Subcutaneous adipose tissue (tissue), 4 donors: ENCODE measurements around the gene ARID1B. TPM values are rescaled to one million over a fixed set of nuclear protein-coding genes. Genes with fewer than 3 reads are reported as not detected.

Experiments
- CTCF ChIP-seq: fragments of 450-650 bp; IDR thresholded peaks from one replicate; pipeline ENCODE4 v1.5.1; 2016; ENCODE audit warnings: low read depth, mild to moderate bottlenecking, control low read depth, antibody characterized with exemption, moderate library complexity
- total RNA-seq, 4 donors: library from RNA; depleted of rRNA; stranded (reverse); fragments of >200 nt; gene quantifications; one replicate each; pipeline ENCODE4 v1.1.0, GENCODE V29; 2016

Gene ARID1B
- total RNA-seq, 4 donors from 2014 or later, result 93.8 to 137 (median 104) TPM

DNA sequence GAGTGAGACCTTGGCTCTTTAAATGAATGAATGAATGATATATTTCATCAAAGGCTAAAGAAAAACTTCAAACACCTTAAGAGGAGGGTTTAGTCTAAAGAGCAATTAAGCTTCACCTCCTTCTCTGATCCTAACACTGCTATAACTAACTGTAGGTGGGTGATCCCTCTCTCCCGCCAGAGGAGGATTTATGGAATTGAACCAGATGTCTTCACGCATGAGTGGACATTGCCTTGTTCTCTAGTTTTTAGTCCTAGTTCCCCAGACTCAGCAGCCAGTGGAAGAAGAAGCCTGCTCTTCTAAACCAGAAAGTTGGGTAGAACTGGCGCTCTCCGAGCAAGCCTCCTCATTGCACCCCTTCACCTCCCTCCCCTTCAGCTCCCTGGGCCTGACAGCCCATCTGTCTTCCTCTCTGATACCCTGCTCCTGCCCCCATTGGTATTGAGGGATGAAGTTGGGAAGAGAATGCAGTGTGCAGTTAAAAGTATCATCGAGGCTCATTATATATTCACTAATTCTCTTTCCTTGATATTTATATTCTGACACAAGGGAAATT is 142.7 kb downstream of the ARID1B start:
- TF ChIP-seq CTCF, result no peak

GRCh38 chr6:156924246-156924645 is 147.1 kb downstream of the ARID1B start:
- no peak for TF ChIP-seq CTCF

GRCh38 chr6:156925026-156925425 is 147.8 kb downstream of the ARID1B start:
- no peak for TF ChIP-seq CTCF

- TF ChIP-seq CTCF, result no peak
Observed at GRCh38 chr6:156925718-156926607, 148.8 kb downstream of the ARID1B start.

GRCh38 chr6:156928126-156928525 is 150.9 kb downstream of the ARID1B start:
- TF ChIP-seq CTCF, result no peak

DNA sequence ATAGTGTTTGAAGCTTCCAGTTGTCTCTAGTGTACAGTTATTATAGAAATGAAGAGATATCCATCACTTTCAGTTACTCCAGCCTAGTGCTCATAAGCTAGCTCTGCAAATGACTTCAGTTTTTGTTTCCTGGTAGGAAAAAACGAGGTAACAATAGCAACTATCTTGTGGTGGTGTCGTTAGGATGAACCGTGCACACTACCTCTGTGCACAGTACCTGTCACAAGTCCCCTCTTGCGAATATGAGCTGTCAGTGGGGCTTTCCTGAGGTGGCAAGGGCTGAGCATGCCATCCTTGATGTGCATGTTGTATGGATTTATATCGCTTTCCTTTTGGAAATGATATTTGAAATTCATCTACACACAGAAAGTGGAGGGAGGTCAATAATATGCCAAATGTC is 151.8 kb downstream of the ARID1B start:
- TF ChIP-seq CTCF, result no peak

DNA sequence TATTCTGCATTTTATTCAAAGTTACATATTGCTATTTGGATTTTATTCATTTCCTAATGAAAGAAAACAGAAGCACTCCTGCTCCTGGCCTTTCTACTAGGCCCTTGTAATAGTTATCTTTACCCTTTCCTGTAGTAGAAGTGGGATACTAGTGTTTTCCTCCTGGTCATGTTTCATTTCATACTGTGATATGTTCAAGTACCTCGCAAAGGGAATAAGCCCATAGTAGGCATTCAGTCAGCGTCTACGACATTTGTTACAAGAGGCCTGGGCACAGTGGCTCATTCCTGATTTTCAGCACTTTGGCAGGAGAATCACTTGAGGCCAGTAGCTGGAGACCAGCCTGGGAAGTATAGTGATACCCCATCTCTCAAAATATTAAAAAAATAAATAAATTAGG is 154.1 kb downstream of the ARID1B start:
- no peak for TF ChIP-seq CTCF
